Measurements from ENCODE around the gene ERRFI1.
"Not testable (repeated sequence)": the region's sequence is repeated elsewhere in the genome, so short reads cannot be mapped to it uniquely, and the experiment has no call there.

The ERRFI1 gene

DNA sequence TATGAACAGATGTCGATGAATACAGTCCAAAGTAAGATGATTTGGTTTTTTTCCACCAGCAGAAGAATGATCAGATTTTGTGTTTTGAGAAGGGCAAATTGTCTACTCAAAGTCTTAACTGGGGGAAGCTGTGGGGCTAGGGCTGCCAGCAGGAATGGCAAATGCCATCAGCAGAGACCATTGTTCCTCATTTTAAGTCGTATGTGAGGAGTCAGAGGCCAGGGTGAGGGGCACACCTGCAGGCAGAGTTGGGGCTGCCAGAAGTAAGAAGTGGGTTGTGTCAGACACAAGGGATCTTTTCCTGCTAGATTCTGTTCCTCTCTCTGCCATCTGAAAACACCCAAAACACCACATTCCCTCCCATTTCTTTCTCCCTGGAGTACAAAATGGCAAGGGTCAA, 55.9 kb downstream of the ERRFI1 start:
- TF ChIP-seq POLR2A (IDR thresholded peaks at IDR 0.05; ENCODE audit: low read length): no peak
- no peak for TF ChIP-seq GATA1 (IDR thresholded peaks at IDR 0.05; ENCODE audit: low read depth, low read length)
- no peak for DNase-seq

DNA sequence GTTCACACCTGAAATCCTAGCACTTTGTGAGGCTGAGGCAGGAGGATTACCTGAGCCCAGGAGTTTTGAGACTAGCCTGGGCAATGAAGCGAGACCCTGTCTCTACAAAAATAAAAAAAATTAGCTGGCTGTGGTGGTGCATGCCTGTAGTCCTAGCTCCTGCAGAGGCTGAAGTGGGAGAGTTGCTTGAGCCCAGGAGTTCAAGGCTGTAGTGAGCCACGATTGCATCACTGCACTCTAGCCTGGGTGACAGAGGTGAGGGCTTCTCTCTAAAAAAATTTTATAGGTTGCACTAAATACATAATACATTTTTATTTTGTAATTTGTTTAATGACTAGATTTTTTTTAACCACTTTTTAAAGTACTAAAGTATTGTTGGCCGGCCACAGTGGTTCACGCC, 58.5 kb downstream of the ERRFI1 start:
- DNase-seq: no peak
- no peak for TF ChIP-seq POLR2A (IDR thresholded peaks at IDR 0.05; ENCODE audit: low read length)
- TF ChIP-seq GATA1 (IDR thresholded peaks at IDR 0.05; ENCODE audit: low read depth, low read length): no peak

DNA sequence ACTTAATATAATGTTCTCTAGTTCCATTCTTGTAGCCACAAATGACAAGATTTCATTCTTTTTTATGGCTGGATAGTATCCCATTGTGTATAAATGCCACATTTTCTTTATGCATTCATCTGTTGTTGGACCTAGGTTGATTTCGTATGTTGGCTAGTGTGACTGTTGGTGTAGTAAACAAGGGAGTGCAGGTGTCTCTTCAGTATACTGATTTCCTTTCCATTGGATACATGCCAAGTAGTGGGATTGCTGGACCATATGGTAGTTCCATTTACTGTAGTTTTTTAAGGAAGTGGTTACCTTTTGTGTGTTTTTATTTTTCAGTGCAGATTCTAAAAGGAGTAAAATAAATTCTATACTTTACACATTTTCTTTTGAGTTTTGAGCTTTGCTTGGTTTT, 58.9 kb downstream of the ERRFI1 start:
- TF ChIP-seq POLR2A (IDR thresholded peaks at IDR 0.05; ENCODE audit: low read length): no peak
- TF ChIP-seq GATA1 (IDR thresholded peaks at IDR 0.05; ENCODE audit: low read depth, low read length): no peak
- DNase-seq: no peak

DNA sequence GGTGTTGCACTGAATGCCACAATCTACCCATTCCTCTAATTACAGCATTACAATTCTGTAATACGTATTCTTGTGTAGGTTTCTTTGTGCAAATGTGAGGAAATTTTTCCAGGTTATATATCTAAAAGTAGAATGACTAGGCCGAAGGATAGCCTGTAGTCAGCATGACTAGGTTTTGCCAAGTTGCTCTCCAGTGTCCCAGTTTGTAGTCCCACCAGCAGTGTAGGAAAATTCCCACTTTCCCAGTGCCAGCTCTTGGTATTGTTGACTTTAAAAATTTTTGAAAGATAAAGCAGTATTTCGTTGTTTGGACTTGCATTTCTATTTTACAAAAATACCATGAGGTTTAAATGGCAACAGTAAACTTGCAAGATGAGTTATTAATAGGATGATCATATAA, 61.6 kb downstream of the ERRFI1 start:
- DNase-seq: no peak
- no peak for TF ChIP-seq GATA1 (IDR thresholded peaks at IDR 0.05; ENCODE audit: low read depth, low read length)

- not testable (repeated sequence) for DNase-seq
Measured at GRCh38 chr1:7963841-7964240, 62.3 kb downstream of the ERRFI1 start.

- DNase-seq: not testable (repeated sequence)
Measured at GRCh38 chr1:7963378-7963730, 62.8 kb downstream of the ERRFI1 start.

DNA sequence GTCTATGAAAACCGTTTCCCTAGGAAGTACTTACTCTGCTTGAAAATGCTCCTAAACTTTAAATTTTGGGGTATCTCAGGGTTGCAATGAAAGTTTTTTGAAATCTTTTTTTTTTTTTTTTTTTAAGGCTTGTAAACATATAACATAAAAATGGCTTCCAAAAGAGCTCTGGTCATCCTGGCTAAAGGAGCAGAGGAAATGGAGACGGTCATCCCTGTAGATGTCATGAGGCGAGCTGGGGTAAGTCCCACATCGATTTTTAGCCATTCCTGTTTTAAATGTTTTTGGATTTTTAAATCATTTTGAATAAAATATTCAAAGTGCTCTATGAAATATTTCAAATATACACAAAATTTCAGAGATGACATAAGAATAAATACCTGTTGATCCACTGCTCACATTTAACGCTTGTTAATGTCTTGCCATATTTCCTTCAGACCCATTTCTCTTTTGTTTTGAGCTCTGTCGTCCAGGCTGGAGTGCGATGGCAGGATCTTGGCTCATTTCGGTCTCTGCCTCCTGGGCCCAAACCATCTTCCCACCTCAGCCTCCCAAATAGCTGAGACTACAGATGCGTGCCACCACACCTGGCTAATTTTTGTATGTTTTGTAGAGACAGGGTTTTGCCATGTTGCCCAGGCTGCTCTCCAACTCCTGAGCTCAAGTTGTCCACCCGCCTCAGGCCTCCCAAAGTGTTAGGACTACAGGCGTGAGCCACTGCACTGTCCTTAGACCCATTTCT, 63.3 kb downstream of the ERRFI1 start:
- no peak for TF ChIP-seq GATA1 (IDR thresholded peaks at IDR 0.05; ENCODE audit: low read depth, low read length)
- TF ChIP-seq POLR2A (IDR thresholded peaks at IDR 0.05; ENCODE audit: low read length): no peak
- DNase-seq: no peak

- TF ChIP-seq POLR2A (IDR thresholded peaks at IDR 0.05; ENCODE audit: low read length) (no peak), GATA1 (IDR thresholded peaks at IDR 0.05; ENCODE audit: low read depth, low read length) (no peak)
- DNase-seq: no peak
Measured at GRCh38 chr1:7962014-7962335, 64.1 kb downstream of the ERRFI1 start.

Data from erythroblast (primary cell).